OCI-LY1 (cell line): ENCODE data around the gene FBF1.

ENCODE experiments used
- H2AFZ ChIP-seq: fragments of 200-600 bp; sonication (generic), shearing (Covaris generic); 2 replicates; pipeline ENCODE4 v1.6.0; 2014; ENCODE audit warnings: antibody characterized with exemption, mild to moderate bottlenecking, low read length
- H3F3A ChIP-seq: fragments of 200-600 bp; sonication (generic), shearing (Covaris generic); 2 replicates; pipeline ENCODE4 v1.6.0; 2014; ENCODE audit warnings: mild to moderate bottlenecking, antibody characterized with exemption, low read length, moderate library complexity; ENCODE audit not compliant: insufficient read depth
- H3K27ac ChIP-seq: fragments of 200-600 bp; sonication (generic); 2 replicates; pipeline ENCODE4 v1.5.1; 2014; ENCODE audit warnings: low read length, mixed run types, mild to moderate bottlenecking, low read depth; ENCODE audit not compliant: poor library complexity, severe bottlenecking
- H3K27me3 ChIP-seq: fragments of 200-600 bp; sonication (generic); 2 replicates; pipeline ENCODE4 v1.6.0; 2014; ENCODE audit warnings: antibody characterized with exemption, mild to moderate bottlenecking, low read length, moderate library complexity; ENCODE audit not compliant: insufficient read depth
- H3K36me3 ChIP-seq: fragments of 200-600 bp; sonication (generic); 2 replicates; pipeline ENCODE4 v1.6.1; 2014; ENCODE audit warnings: mild to moderate bottlenecking, antibody characterized with exemption, low read length, moderate library complexity, mixed read lengths; ENCODE audit not compliant: insufficient read depth
- H3K4me1 ChIP-seq: fragments of 200-600 bp; sonication (generic); 2 replicates; pipeline ENCODE4 v1.5.1; 2014; ENCODE audit warnings: mild to moderate bottlenecking, low read length, moderate library complexity; ENCODE audit not compliant: insufficient read depth, severe bottlenecking
- H3K4me2 ChIP-seq: fragments of 200-600 bp; sonication (generic), shearing (Covaris generic); 2 replicates; pipeline ENCODE4 v1.6.1; 2014; ENCODE audit warnings: low read length
- H3K4me3 ChIP-seq: fragments of 200-600 bp; sonication (generic); 2 replicates; pipeline ENCODE4 v1.5.1; 2014; ENCODE audit warnings: low read length, low read depth, mild to moderate bottlenecking, mixed read lengths; ENCODE audit not compliant: poor library complexity, severe bottlenecking
- H3K79me2 ChIP-seq: fragments of 200-600 bp; shearing (Covaris generic); 2 replicates; pipeline ENCODE4 v1.6.1; 2016; ENCODE audit warnings: mixed run types, low read length, mixed read lengths; ENCODE audit not compliant: insufficient read depth
- H3K9ac ChIP-seq: fragments of 200-600 bp; sonication (generic), shearing (Covaris generic); 2 replicates; pipeline ENCODE4 v1.6.1; 2014; ENCODE audit warnings: mild to moderate bottlenecking, low read length, mixed read lengths
- H3K9me2 ChIP-seq: fragments of 200-600 bp; sonication (generic), shearing (Covaris generic); 2 replicates; pipeline ENCODE4 v1.6.1; 2014; ENCODE audit warnings: low read depth, mild to moderate bottlenecking, low read length, mixed read lengths
- H3K9me3 ChIP-seq: fragments of 200-600 bp; shearing (Covaris generic); 2 replicates; pipeline ENCODE4 v1.6.1; 2014; ENCODE audit warnings: low read length, mixed read lengths
- H4K20me1 ChIP-seq: fragments of 200-600 bp; sonication (generic), shearing (Covaris generic); 2 replicates; pipeline ENCODE4 v1.6.0; 2016; ENCODE audit warnings: mild to moderate bottlenecking, low read length; ENCODE audit not compliant: insufficient read depth
- CTCF ChIP-seq: fragments of 200-600 bp; sonication (generic), shearing (Covaris generic); IDR thresholded peaks from 2 replicates; pipeline ENCODE4 v1.5.1; 2017; ENCODE audit warnings: mild to moderate bottlenecking, antibody characterized with exemption, low read length, moderate library complexity, mixed read lengths
- EZH2 ChIP-seq: fragments of 200-600 bp; sonication (generic), shearing (Covaris generic); IDR thresholded peaks from 2 replicates; pipeline ENCODE4 v1.8.0; 2017; ENCODE audit warnings: borderline replicate concordance, mixed run types, mild to moderate bottlenecking, antibody characterized with exemption, low read length, moderate library complexity, mixed read lengths

Gene FBF1

GRCh38 chr17:75898065-75898464, 42.8 kb downstream of the FBF1 start:
- peak overlapping the region; percentile 33 for H3K27ac ChIP-seq

GRCh38 chr17:75897160-75898019, 43.5 kb downstream of the FBF1 start:
- peaks cover 24% of the 10 kb centered on the region for H3K4me1 ChIP-seq
- H3F3A ChIP-seq: no peaks in the 10 kb centered on the region
- H3K27ac ChIP-seq: peak overlapping the region; percentile 33
- peak overlapping the region; percentile 32; the same call in 1 of the 2 replicates for H3K9ac ChIP-seq
- no peaks in the 10 kb centered on the region for H4K20me1 ChIP-seq
- H3K27me3 ChIP-seq: no peaks in the 10 kb centered on the region
- peaks cover 35% of the 10 kb centered on the region for H3K36me3 ChIP-seq
- H2AFZ ChIP-seq: no peak overlapping the region
- H3K4me2 ChIP-seq: peak overlapping the region; percentile 79
- peak overlapping the region; percentile 80 for H3K4me3 ChIP-seq
- H3K9me2 ChIP-seq: no peaks in the 10 kb centered on the region
- TF ChIP-seq EZH2 (no peak), CTCF (no peak)
- no peaks in the 10 kb centered on the region for H3K9me3 ChIP-seq
- no peaks in the 10 kb centered on the region for H3K79me2 ChIP-seq

More at GRCh38 chr17:75898065-75898464, 42.8 kb downstream of the FBF1 start:
- H3K9me2 ChIP-seq: no peaks in the 10 kb centered on the region
- H3K36me3 ChIP-seq: peaks cover 42% of the 10 kb centered on the region
- no peak overlapping the region for H3K4me2 ChIP-seq
- H3K4me1 ChIP-seq: peaks cover 26% of the 10 kb centered on the region
- H4K20me1 ChIP-seq: no peaks in the 10 kb centered on the region
- H3K9me3 ChIP-seq: no peaks in the 10 kb centered on the region
- H3K4me3 ChIP-seq: no peak overlapping the region
- no peaks in the 10 kb centered on the region for H3F3A ChIP-seq
- no peaks in the 10 kb centered on the region for H3K79me2 ChIP-seq
- H3K9ac ChIP-seq: no peak overlapping the region
- H3K27me3 ChIP-seq: no peaks in the 10 kb centered on the region
- H2AFZ ChIP-seq: no peak overlapping the region
- TF ChIP-seq CTCF: no peak
- no peak for TF ChIP-seq EZH2

- H3K79me2 ChIP-seq: no peaks in the 10 kb centered on the region
- peak within 1 kb of the TSS; percentile 33 for H3K27ac ChIP-seq
- H3K9me3 ChIP-seq: no peaks in the 10 kb centered on the region
- peak within 1 kb of the TSS; percentile 79 for H3K4me2 ChIP-seq
- no peak within 1 kb of the TSS for H2AFZ ChIP-seq
- peaks cover 24% of the 10 kb centered on the region for H3K4me1 ChIP-seq
- H3K4me3 ChIP-seq: peak within 1 kb of the TSS; percentile 80
- no peaks in the 10 kb centered on the region for H3F3A ChIP-seq
- H3K9ac ChIP-seq: peak within 1 kb of the TSS; percentile 77
- no peaks in the 10 kb centered on the region for H4K20me1 ChIP-seq
- no peaks in the 10 kb centered on the region for H3K9me2 ChIP-seq
- TF ChIP-seq CTCF: peak; percentile 19; the same call in 1 of the 2 replicates
- TF ChIP-seq EZH2: no peak
- no peaks in the 10 kb centered on the region for H3K27me3 ChIP-seq
- peaks cover 29% of the 10 kb centered on the region for H3K36me3 ChIP-seq
These were observed 44.3 kb downstream of the FBF1 start, which contains the start of gene TRIM65 for GRCh38 chr17:75896415-75897159. TRIM65 (minus strand) TSS chr17:75896951; CDS start chr17:75896937, 14 bp downstream.
